VCaP (cell line): ENCODE results near the gene PSMC4.
A peak's percentile ranks its signal among the peaks of the same experiment; 100 is the strongest.

Source experiments
- H3K27ac ChIP-seq: fragments of 450-650 bp; 2 replicates; pipeline ENCODE4 v1.5.1; 2017
- TF ChIP-seq, protein P1 (sequence below): fragments of 450-650 bp; conservative IDR thresholded peaks from 2 replicates; pipeline ENCODE4 v1.5.1; 2017; ENCODE audit warnings: mild to moderate bottlenecking, moderate library complexity

Gene PSMC4

DNA sequence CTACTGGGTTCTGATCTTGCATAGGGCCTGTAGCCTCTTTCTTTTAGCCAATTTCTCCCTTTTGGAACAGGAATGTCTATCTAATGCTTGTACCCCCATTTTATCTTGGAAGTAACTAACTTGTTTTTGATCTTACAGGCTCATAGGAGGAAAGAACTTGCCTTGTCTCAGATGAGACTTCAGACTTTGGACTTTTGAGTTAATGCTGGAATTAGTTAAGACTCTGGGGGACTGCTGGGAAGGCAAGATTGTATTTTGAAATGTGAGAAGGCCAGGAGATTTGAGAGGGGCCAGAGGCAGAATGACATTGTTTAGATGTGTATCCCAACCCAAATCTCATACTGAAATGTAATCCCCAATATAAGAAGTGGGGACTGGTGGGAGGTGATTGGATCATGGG lies 23.4 kb downstream of the PSMC4 start:
- no peak overlapping the region for H3K27ac ChIP-seq
- TF ChIP-seq, protein P1, sequence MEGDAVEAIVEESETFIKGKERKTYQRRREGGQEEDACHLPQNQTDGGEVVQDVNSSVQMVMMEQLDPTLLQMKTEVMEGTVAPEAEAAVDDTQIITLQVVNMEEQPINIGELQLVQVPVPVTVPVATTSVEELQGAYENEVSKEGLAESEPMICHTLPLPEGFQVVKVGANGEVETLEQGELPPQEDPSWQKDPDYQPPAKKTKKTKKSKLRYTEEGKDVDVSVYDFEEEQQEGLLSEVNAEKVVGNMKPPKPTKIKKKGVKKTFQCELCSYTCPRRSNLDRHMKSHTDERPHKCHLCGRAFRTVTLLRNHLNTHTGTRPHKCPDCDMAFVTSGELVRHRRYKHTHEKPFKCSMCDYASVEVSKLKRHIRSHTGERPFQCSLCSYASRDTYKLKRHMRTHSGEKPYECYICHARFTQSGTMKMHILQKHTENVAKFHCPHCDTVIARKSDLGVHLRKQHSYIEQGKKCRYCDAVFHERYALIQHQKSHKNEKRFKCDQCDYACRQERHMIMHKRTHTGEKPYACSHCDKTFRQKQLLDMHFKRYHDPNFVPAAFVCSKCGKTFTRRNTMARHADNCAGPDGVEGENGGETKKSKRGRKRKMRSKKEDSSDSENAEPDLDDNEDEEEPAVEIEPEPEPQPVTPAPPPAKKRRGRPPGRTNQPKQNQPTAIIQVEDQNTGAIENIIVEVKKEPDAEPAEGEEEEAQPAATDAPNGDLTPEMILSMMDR, result no peak

- H3K27ac ChIP-seq, result peak overlapping the region; percentile 80; the same call in 1 of the 2 replicates
- TF ChIP-seq, protein P1, result no peak
These were observed 24.8 kb downstream of the PSMC4 start for GRCh38 chr19:39995794-39996193.

DNA sequence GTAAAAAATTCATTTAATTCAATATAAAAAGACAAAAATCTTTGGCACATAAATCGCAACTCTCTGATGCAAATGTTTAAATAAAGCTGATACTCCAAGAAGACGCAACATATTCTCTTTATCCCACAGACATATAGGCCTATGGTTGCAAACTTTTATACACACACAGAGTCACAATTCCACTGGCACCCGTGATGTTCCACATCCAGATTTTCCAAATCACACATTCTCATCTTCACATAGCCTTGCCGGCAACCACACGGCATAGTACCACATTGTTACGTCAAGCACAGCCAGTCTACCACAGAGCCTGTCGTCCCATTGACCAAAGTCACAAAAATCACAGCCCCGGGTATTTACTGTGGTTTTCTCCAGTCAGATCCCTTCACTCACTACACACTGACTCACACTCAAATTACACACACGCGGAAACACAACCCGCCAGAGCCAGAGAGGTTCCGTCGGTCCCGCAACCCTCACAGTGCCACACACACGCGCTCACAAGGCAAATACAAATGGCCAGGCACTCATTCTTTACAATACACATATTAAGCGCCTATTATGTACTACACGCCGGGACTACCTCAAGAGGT lies 25.3 kb downstream of the PSMC4 start:
- TF ChIP-seq, protein P1, result no peak
- peak overlapping the region; percentile 80 for H3K27ac ChIP-seq

- H3K27ac ChIP-seq, result peak within 1 kb of the TSS; percentile 80
- TF ChIP-seq, protein P1, result no peak
These were observed 26.1 kb downstream of the PSMC4 start, which contains the start of gene ZNF546 for GRCh38 chr19:39996811-39997637. TSS of gene ZNF546 (plus strand) at chr19:39997060. CDS start at chr19:39998327, 1,267 bp downstream.

DNA sequence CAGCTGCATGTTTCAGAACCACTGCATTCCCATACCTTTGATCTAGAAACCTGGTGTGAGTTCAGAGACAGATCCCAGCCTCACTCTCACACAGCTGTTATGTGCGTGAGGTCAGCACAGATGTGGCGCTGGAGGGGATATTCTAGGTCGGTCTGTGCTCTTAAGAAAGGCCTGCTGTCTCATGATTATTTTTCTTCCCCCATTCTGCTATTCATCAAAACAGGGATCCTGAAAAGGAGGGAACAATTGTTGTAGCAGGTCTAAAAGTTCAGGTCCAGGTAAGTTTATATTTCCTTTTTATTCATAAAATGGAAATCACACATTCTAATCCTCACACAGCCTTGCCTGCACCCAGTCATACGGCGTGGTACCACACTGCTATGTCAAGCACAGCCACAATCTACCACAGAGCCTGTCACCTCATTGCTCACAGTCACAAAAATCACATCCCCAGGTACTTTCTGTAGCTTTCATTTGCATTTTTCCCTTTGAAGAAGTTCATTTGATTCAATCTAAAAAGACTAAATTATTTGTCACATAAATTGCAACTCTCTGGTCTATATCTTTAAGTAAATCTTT lies 26.8 kb downstream of the PSMC4 start:
- peak overlapping the region; percentile 80 for H3K27ac ChIP-seq
- TF ChIP-seq, protein P1, result no peak

GRCh38 chr19:39998501-39998900 lies 27.5 kb downstream of the PSMC4 start:
- TF ChIP-seq, protein P1, result no peak
- no peak overlapping the region for H3K27ac ChIP-seq

- TF ChIP-seq, protein P1, result no peak
- H3K27ac ChIP-seq, result no peak overlapping the region
These were observed 34.8 kb downstream of the PSMC4 start for GRCh38 chr19:40005691-40006272.
